H9 (cell line): Measurements from ENCODE around the gene SLC2A4RG. TPM values are rescaled to one million over a fixed set of nuclear protein-coding genes. Genes with fewer than 3 reads are reported as not detected.

Experiments
- DNase-seq: peaks from one replicate; pipeline ENCODE4 v3.0.0-alpha.2; 2017
- H2AFZ ChIP-seq: one replicate; pipeline ENCODE4 v1.6.1; 2013; ENCODE audit warnings: mild to moderate bottlenecking, low read length, control low read depth, moderate library complexity
- H2AK5ac ChIP-seq: 2 replicates; pipeline ENCODE4 v1.6.1; 2013; ENCODE audit warnings: low read length, control low read depth, mixed read lengths; ENCODE audit not compliant: insufficient read length
- H2BK120ac ChIP-seq: one replicate; pipeline ENCODE4 v1.6.1; 2013; ENCODE audit warnings: low read depth, mild to moderate bottlenecking, low read length, control low read depth, inconsistent platforms; ENCODE audit not compliant: poor library complexity, severe bottlenecking
- H2BK12ac ChIP-seq: 2 replicates; pipeline ENCODE4 v1.6.1; 2013; ENCODE audit warnings: low read length, control low read depth, mixed read lengths, low read depth; ENCODE audit not compliant: insufficient read length
- H2BK15ac ChIP-seq: 2 replicates; pipeline ENCODE4 v1.6.1; 2013; ENCODE audit warnings: low read depth, low read length, control low read depth
- H2BK20ac ChIP-seq: one replicate; pipeline ENCODE4 v1.6.1; 2013; ENCODE audit warnings: low read depth, mild to moderate bottlenecking, low read length, control low read depth, inconsistent platforms; ENCODE audit not compliant: poor library complexity, severe bottlenecking
- H2BK5ac ChIP-seq: 2 replicates; pipeline ENCODE4 v1.6.1; 2013; ENCODE audit warnings: low read length, control low read depth, mixed read lengths; ENCODE audit not compliant: insufficient read length
- H3K14ac ChIP-seq: 2 replicates; pipeline ENCODE4 v1.6.1; 2013; ENCODE audit warnings: low read length, control low read depth; ENCODE audit not compliant: insufficient read depth
- H3K18ac ChIP-seq: 2 replicates; pipeline ENCODE4 v1.6.1; 2013; ENCODE audit warnings: low read depth, mild to moderate bottlenecking, mixed read lengths, low read length, control low read depth; ENCODE audit not compliant: insufficient read length
- H3K23ac ChIP-seq: 2 replicates; pipeline ENCODE4 v1.6.1; 2013; ENCODE audit warnings: low read length, control low read depth, mixed read lengths, low read depth; ENCODE audit not compliant: insufficient read length
- H3K23me2 ChIP-seq: 2 replicates; pipeline ENCODE4 v1.6.1; 2013; ENCODE audit warnings: low read depth, mild to moderate bottlenecking, mixed read lengths, low read length, control low read depth; ENCODE audit not compliant: insufficient read length, poor library complexity, severe bottlenecking
- H3K27ac ChIP-seq: 2 replicates; pipeline ENCODE4 v1.5.1; 2013; ENCODE audit warnings: low read length, control low read depth, mixed read lengths, low read depth; ENCODE audit not compliant: insufficient read length
- H3K27me3 ChIP-seq: 2 replicates; pipeline ENCODE4 v1.6.1; 2013; ENCODE audit warnings: low read length, control low read depth, inconsistent platforms; ENCODE audit not compliant: insufficient read depth
- H3K4ac ChIP-seq: 2 replicates; pipeline ENCODE4 v1.6.1; 2013; ENCODE audit warnings: low read depth, mild to moderate bottlenecking, control low read depth, inconsistent platforms, low read length, moderate library complexity
- H3K4me1 ChIP-seq: 2 replicates; pipeline ENCODE4 v1.6.1; 2013; ENCODE audit warnings: low read length, control low read depth, inconsistent platforms; ENCODE audit not compliant: insufficient read depth
- H3K4me2 ChIP-seq: 2 replicates; pipeline ENCODE4 v1.6.1; 2013; ENCODE audit warnings: low read length, control low read depth, mixed read lengths; ENCODE audit not compliant: insufficient read length, insufficient read depth
- H3K56ac ChIP-seq: 2 replicates; pipeline ENCODE4 v1.6.1; 2013; ENCODE audit warnings: low read depth, mild to moderate bottlenecking, mixed read lengths, low read length, control low read depth; ENCODE audit not compliant: insufficient read length
- H3K79me1 ChIP-seq: 2 replicates; pipeline ENCODE4 v1.6.1; 2013; ENCODE audit warnings: low read depth, mild to moderate bottlenecking, moderate library complexity, low read length, control low read depth, inconsistent platforms; ENCODE audit not compliant: insufficient read depth, poor library complexity, severe bottlenecking
- H3K79me2 ChIP-seq: 2 replicates; pipeline ENCODE4 v1.6.1; 2013; ENCODE audit warnings: low read length, control low read depth, inconsistent platforms; ENCODE audit not compliant: insufficient read depth
- H3K9ac ChIP-seq: 2 replicates; pipeline ENCODE4 v1.6.1; 2013; ENCODE audit warnings: low read length, control low read depth, mixed read lengths; ENCODE audit not compliant: insufficient read length; ENCODE audit errors: extremely low read depth
- H3K9me3 ChIP-seq: one replicate; pipeline ENCODE4 v1.6.1; 2013; ENCODE audit warnings: low read depth, low read length, inconsistent platforms; ENCODE audit not compliant: control insufficient read depth
- H3T11ph ChIP-seq: one replicate; pipeline ENCODE4 v1.6.1; 2013; ENCODE audit warnings: mild to moderate bottlenecking, low read length, control low read depth, inconsistent platforms
- H4K20me1 ChIP-seq: one replicate; pipeline ENCODE4 v1.6.1; 2013; ENCODE audit not compliant: control insufficient read depth, insufficient read length, insufficient read depth
- H4K5ac ChIP-seq: 2 replicates; pipeline ENCODE4 v1.6.1; 2013; ENCODE audit warnings: low read depth, mild to moderate bottlenecking, mixed read lengths, low read length, control low read depth; ENCODE audit not compliant: insufficient read length
- H4K8ac ChIP-seq: replicated peaks from 2 replicates; pipeline ENCODE4 v1.6.1; 2013; ENCODE audit warnings: low read length, control low read depth, mixed read lengths, low read depth; ENCODE audit not compliant: insufficient read length
- H4K91ac ChIP-seq: 2 replicates; pipeline ENCODE4 v1.6.1; 2013; ENCODE audit warnings: low read depth, mild to moderate bottlenecking, moderate library complexity, mixed read lengths, low read length, control low read depth; ENCODE audit not compliant: insufficient read length
- H3K27ac Mint-ChIP-seq, 3 experiments: 2 replicates in 2 of 3; 3 replicates in 1 of 3; pipeline ENCODE4 v1.8.0; 2020 to 2021; ENCODE audit warnings: mixed read lengths in 3 of 3, mild to moderate bottlenecking in 1 of 3, moderate library complexity in 1 of 3
- H3K27me3 Mint-ChIP-seq: 2 replicates; pipeline ENCODE4 v1.8.0; 2021; ENCODE audit warnings: low read depth, mild to moderate bottlenecking, moderate library complexity, mixed read lengths
- H3K36me3 Mint-ChIP-seq, 3 experiments: 2 replicates in 2 of 3; 3 replicates in 1 of 3; pipeline ENCODE4 v1.8.0; 2020 to 2021; ENCODE audit warnings: low read depth in 3 of 3, mixed read lengths in 3 of 3; ENCODE audit not compliant: insufficient read depth in 1 of 3
- H3K4me1 Mint-ChIP-seq, 2 experiments: 2 replicates each; pipeline ENCODE4 v1.8.0; 2020; ENCODE audit warnings: mixed read lengths in 2 of 2
- H3K4me3 Mint-ChIP-seq, 2 experiments: 2 replicates in 1 of 2; 3 replicates in 1 of 2; pipeline ENCODE4 v1.8.0; 2020 to 2021; ENCODE audit warnings: mild to moderate bottlenecking in 2 of 2, mixed read lengths in 2 of 2, moderate library complexity in 1 of 2
- H3K9me3 Mint-ChIP-seq, 2 experiments: 2 replicates in 1 of 2; 3 replicates in 1 of 2; pipeline ENCODE4 v1.8.0; 2020; ENCODE audit warnings: mild to moderate bottlenecking in 2 of 2, mixed read lengths in 2 of 2, moderate library complexity in 1 of 2
- CTCF ChIP-seq: fragments of 200-600 bp; sonication (generic); conservative IDR thresholded peaks from 3 replicates; pipeline ENCODE4 v1.8.0; 2021; ENCODE audit warnings: antibody characterized with exemption, mild to moderate bottlenecking
- WGBS: extraction: QIAGEN DNeasy Blood & Tissue Kit; methylation state at CpG from one replicate; pipeline ENCODE4 v1.1.7; 2013; ENCODE audit warnings: missing lambda C conversion rate, low lambda C conversion rate, mixed read lengths; ENCODE audit not compliant: insufficient read length; ENCODE audit errors: extremely low coverage; 5-methylcytosine and 5-hydroxymethylcytosine counted together
- total RNA-seq: library from RNA; stranded (reverse); gene quantifications from 2 replicates; pipeline ENCODE4 v1.2.1, GENCODE V29; 2021

The SLC2A4RG gene
- total RNA-seq, 1 experiment from 2014 or later: 43.9 TPM

- WGBS: no CpG with 5 or more reads among the region's 47 CpGs
- Histone ChIP-seq H3K79me2 (no peaks in the 10 kb centered on the region), H4K20me1 (no peaks in the 10 kb centered on the region), H3K79me1 (no peaks in the 10 kb centered on the region), H2BK120ac (no peak overlapping the region), H3K4me2 (no peak overlapping the region), H2BK5ac (no peak overlapping the region), H3K23ac (no peak overlapping the region), H4K8ac (no peak overlapping the region), H3K4me1 (no peaks in the 10 kb centered on the region; the same call in 1 of the 2 replicates), H3K9me3 (no peaks in the 10 kb centered on the region), H3T11ph (no peak overlapping the region), H3K23me2 (no peaks in the 10 kb centered on the region), H4K91ac (no peak overlapping the region), H3K14ac (no peak overlapping the region), H3K27me3 (no peaks in the 10 kb centered on the region), H3K9ac (no peak overlapping the region), H2BK12ac (no peak overlapping the region), H4K5ac (no peak overlapping the region), H2BK15ac (no peak overlapping the region), H3K4ac (no peak overlapping the region), H2AFZ (no peak overlapping the region), H2BK20ac (no peak overlapping the region), H3K18ac (no peak overlapping the region), H2AK5ac (no peak overlapping the region), H3K56ac (no peak overlapping the region), H3K27ac (no peak overlapping the region)
- Mint-ChIP-seq H3K27ac (no peak overlapping the region), H3K9me3 (no peaks in the 10 kb centered on the region), H3K27me3 (no peaks in the 10 kb centered on the region), H3K4me3 (no peak overlapping the region), H3K4me1 (peaks cover 3% of the 10 kb centered on the region in 2 experiments; a peak in 3 of 4 replicates), H3K36me3 (peaks cover 0 to 14% (median 14%) of the 10 kb centered on the region in 3 experiments; a peak in 4 of 7 replicates)
- no peak for DNase-seq
- no peak for TF ChIP-seq CTCF
Measured at GRCh38 chr20:63746751-63747315, 7.3 kb downstream of the SLC2A4RG start.
